PC-3 (cell line): ENCODE data around the gene TAS1R2. TPM values are rescaled to one million over a fixed set of nuclear protein-coding genes. Genes with fewer than 3 reads are reported as not detected.
"Not testable (repeated sequence)": the region's sequence is repeated elsewhere in the genome, so short reads cannot be mapped to it uniquely, and the experiment has no call there.

Experiments used
- ATAC-seq: fragments of 200-7000 bp; cut with Tn5 transposase; 2 replicates; pipeline ENCODE4 v1.9.1; 2020; ENCODE audit warnings: mild to moderate bottlenecking, moderate library complexity
- BruUV-seq: library from RNA; stranded (reverse); fragments of 400-500 nt; replicated peaks from 2 replicates; lab custom pipeline; 2021; lab: Mats Ljungman, UMichigan
- CTCF ChIA-PET: fragments of 300-600 bp; sonication (Branson Sonifier 250); formaldehyde crosslinking; loops from one replicate; lab custom pipeline; 2022; ENCODE audit warnings: antibody characterized with exemption; lab: Charles Lee
- POLR2A ChIA-PET: fragments of 300-600 bp; sonication (Branson Sonifier 250); formaldehyde crosslinking; loops from one replicate; lab custom pipeline; 2022; ENCODE audit warnings: antibody characterized with exemption; ENCODE audit not compliant: unreplicated experiment; lab: Charles Lee
- DNase-seq: peaks from one replicate; pipeline ENCODE4 v3.0.0-alpha.2; 2015
- H2AFZ ChIP-seq: fragments of 300-600 bp; sonication (generic); 2 replicates; pipeline ENCODE4 v1.6.0; 2016; ENCODE audit warnings: antibody characterized with exemption, low read length
- H3F3A ChIP-seq: fragments of 300-600 bp; sonication (generic); one replicate; pipeline ENCODE4 v1.6.0; 2017; ENCODE audit warnings: antibody characterized with exemption, low read length, control low read depth, mild to moderate bottlenecking; ENCODE audit not compliant: unreplicated experiment
- H3K27ac ChIP-seq: fragments of 300-600 bp; sonication (generic); 2 replicates; pipeline ENCODE4 v1.5.1; 2016; ENCODE audit warnings: mild to moderate bottlenecking, low read length
- H3K27me3 ChIP-seq: fragments of 300-600 bp; sonication (generic); 2 replicates; pipeline ENCODE4 v1.6.1; 2016; ENCODE audit warnings: low read length, mixed read lengths
- H3K36me3 ChIP-seq: fragments of 300-600 bp; sonication (generic); 2 replicates; pipeline ENCODE4 v1.6.1; 2016; ENCODE audit warnings: low read depth, mixed run types, low read length, mixed read lengths
- H3K4me1 ChIP-seq: fragments of 300-600 bp; sonication (generic); 2 replicates; pipeline ENCODE4 v1.5.1; 2016; ENCODE audit warnings: low read length; ENCODE audit not compliant: insufficient read depth
- H3K4me2 ChIP-seq: fragments of 300-600 bp; sonication (generic); 2 replicates; pipeline ENCODE4 v1.6.0; 2016; ENCODE audit warnings: low read length
- H3K4me3 ChIP-seq: fragments of 300-600 bp; sonication (generic); 2 replicates; pipeline ENCODE4 v1.5.1; 2016; ENCODE audit warnings: mild to moderate bottlenecking, low read length, mixed read lengths
- H3K79me2 ChIP-seq: fragments of 300-600 bp; sonication (generic); 2 replicates; pipeline ENCODE4 v1.6.1; 2017; ENCODE audit warnings: low read length, mixed read lengths
- H3K9ac ChIP-seq: fragments of 300-600 bp; sonication (generic); 2 replicates; pipeline ENCODE4 v1.6.0; 2016; ENCODE audit warnings: mild to moderate bottlenecking, low read length
- H3K9me2 ChIP-seq: fragments of 300-600 bp; sonication (generic); replicated peaks from 2 replicates; pipeline ENCODE4 v1.6.1; 2016; ENCODE audit warnings: mixed run types, low read length, mixed read lengths
- H3K9me3 ChIP-seq: fragments of 300-600 bp; sonication (generic); 2 replicates; pipeline ENCODE4 v1.6.1; 2016; ENCODE audit warnings: low read length, mixed read lengths
- H4K20me1 ChIP-seq: fragments of 300-600 bp; sonication (generic); 2 replicates; pipeline ENCODE4 v1.6.1; 2016; ENCODE audit warnings: low read length, mixed read lengths
- EZH2 ChIP-seq: fragments of 300-600 bp; sonication (generic); IDR thresholded peaks from one replicate; pipeline ENCODE4 v1.6.1; 2017; ENCODE audit warnings: antibody characterized with exemption, mild to moderate bottlenecking, low read length; ENCODE audit not compliant: unreplicated experiment
- EZH2phosphoT487 ChIP-seq: fragments of 300-600 bp; sonication (generic); IDR thresholded peaks from 2 replicates; pipeline ENCODE4 v1.6.1; 2018; ENCODE audit warnings: mild to moderate bottlenecking, antibody characterized with exemption, low read length, borderline replicate concordance
- intact Hi-C: fragments of 100-400 bp; cut with micrococcal nuclease; formaldehyde crosslinking; loops from 2 replicates; pipeline ENCODE4 v1.9.0; 2023
- total RNA-seq: library from RNA; depleted of rRNA; stranded (reverse); fragments of >200 nt; gene quantifications from 2 replicates; pipeline ENCODE4 v1.2.3, GENCODE V29; 2014
- TF ChIP-seq, protein P1 (sequence below): fragments of 300-600 bp; sonication (generic); conservative IDR thresholded peaks from 2 replicates; pipeline ENCODE4 v1.5.1; 2017; ENCODE audit warnings: antibody characterized with exemption, low read depth, mild to moderate bottlenecking, low read length

TAS1R2 gene
- total RNA-seq, 1 experiment from 2014 or later: not detected

DNA sequence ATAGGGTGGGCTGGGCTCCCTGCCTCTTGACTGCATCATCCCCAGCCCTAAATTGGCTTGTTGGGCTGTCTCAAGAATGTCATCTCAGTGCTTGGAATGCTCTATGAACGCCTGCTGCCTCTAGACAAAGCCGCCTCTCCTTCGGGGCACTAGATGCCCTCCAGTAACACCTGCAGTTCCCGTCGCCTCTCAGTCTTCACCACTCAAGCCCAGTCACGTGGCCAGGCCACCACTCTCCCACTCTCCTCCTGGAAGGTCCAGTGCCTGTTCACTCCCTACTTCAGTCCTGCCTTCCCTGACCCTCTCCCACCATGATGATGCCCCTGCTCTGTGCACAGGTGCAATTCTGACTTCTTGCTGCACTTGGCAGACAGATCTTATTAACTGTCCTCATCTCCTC, 7.0 kb downstream of the TAS1R2 start:
- no peaks in the 10 kb centered on the region for H4K20me1 ChIP-seq
- ChIA-PET POLR2A (no interaction called here), CTCF (no interaction called here)
- H3K27me3 ChIP-seq: peaks cover 25% of the 10 kb centered on the region
- ATAC-seq (no peak), DNase-seq (no peak)
- H3K9me2 ChIP-seq: no peaks in the 10 kb centered on the region
- H3K79me2 ChIP-seq: no peaks in the 10 kb centered on the region
- intact Hi-C loops: no loop called here
- H3K27ac ChIP-seq: no peak overlapping the region
- no peaks in the 10 kb centered on the region for H3F3A ChIP-seq
- H3K4me1 ChIP-seq: no peaks in the 10 kb centered on the region
- H3K36me3 ChIP-seq: no peaks in the 10 kb centered on the region
- no peak overlapping the region for H3K4me2 ChIP-seq
- no peaks in the 10 kb centered on the region for H3K9me3 ChIP-seq
- no peak overlapping the region for H3K4me3 ChIP-seq
- TF ChIP-seq, protein P1, sequence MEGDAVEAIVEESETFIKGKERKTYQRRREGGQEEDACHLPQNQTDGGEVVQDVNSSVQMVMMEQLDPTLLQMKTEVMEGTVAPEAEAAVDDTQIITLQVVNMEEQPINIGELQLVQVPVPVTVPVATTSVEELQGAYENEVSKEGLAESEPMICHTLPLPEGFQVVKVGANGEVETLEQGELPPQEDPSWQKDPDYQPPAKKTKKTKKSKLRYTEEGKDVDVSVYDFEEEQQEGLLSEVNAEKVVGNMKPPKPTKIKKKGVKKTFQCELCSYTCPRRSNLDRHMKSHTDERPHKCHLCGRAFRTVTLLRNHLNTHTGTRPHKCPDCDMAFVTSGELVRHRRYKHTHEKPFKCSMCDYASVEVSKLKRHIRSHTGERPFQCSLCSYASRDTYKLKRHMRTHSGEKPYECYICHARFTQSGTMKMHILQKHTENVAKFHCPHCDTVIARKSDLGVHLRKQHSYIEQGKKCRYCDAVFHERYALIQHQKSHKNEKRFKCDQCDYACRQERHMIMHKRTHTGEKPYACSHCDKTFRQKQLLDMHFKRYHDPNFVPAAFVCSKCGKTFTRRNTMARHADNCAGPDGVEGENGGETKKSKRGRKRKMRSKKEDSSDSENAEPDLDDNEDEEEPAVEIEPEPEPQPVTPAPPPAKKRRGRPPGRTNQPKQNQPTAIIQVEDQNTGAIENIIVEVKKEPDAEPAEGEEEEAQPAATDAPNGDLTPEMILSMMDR: no peak
- no peak for TF ChIP-seq EZH2
- TF ChIP-seq EZH2phosphoT487: no peak
- H2AFZ ChIP-seq: no peak overlapping the region
- no TSS peak for BruUV-seq
- no peak overlapping the region for H3K9ac ChIP-seq

DNA sequence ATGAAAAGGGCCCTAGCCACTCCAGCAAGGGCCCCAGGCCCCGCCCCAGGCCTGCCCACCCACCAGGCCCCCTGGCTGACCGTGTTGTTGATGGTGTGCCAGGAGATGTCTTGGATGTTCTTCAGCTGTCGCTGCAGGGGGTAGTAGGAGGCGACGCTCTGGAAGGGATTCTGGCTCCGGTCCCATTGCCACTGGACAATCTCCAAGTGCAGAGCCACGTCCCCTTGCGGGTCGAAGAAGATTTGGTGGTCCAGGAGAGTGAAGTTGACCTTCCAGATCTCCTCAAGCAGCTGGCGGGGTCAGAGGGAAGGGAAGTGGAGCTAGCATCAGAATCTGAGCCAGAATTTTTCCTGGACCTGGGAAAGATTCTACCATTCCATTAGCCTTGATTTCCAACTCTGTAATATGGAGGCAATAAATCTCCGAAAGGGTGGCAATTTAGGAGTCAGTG, 10.2 kb downstream of the TAS1R2 start:
- DNase-seq (no peak), ATAC-seq (no peak)
- H3K9me2 ChIP-seq: no peaks in the 10 kb centered on the region
- no peak overlapping the region for H2AFZ ChIP-seq
- BruUV-seq: no TSS peak
- H3K36me3 ChIP-seq: no peaks in the 10 kb centered on the region
- H4K20me1 ChIP-seq: no peaks in the 10 kb centered on the region
- TF ChIP-seq, protein P1: no peak
- TF ChIP-seq EZH2phosphoT487 (no peak), EZH2 (no peak)
- no peak overlapping the region for H3K9ac ChIP-seq
- intact Hi-C loops: no loop called here
- no peaks in the 10 kb centered on the region for H3K4me1 ChIP-seq
- no peak overlapping the region for H3K27ac ChIP-seq
- H3F3A ChIP-seq: no peaks in the 10 kb centered on the region
- H3K4me3 ChIP-seq: no peak overlapping the region
- CTCF ChIA-PET: no interaction called here
- H3K27me3 ChIP-seq: peaks cover 40% of the 10 kb centered on the region
- no peak overlapping the region for H3K4me2 ChIP-seq
- POLR2A ChIA-PET: no interaction called here
- no peaks in the 10 kb centered on the region for H3K79me2 ChIP-seq
- no peaks in the 10 kb centered on the region for H3K9me3 ChIP-seq

DNA sequence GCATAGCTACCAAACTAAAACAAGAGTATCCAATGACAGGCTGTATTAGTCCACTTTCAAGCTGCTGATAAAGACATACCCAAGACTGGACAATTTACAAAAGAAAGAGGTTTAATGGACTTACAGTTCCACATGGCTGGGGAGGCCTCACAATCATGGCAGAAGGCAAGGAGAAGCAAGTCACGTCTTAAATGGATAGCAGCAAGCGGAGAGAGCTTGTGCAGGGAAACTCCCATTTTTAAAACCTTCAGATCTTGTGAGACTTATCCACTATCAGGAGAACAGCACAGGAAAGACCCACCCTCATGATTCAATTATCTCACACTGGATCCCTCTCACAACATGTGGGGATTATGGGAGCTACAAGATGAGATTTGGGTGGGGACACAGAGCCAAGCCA, 11.7 kb downstream of the TAS1R2 start:
- H3K9ac ChIP-seq, H3F3A ChIP-seq, H3K4me2 ChIP-seq, H3K4me3 ChIP-seq, H2AFZ ChIP-seq, CTCF ChIA-PET, H3K9me3 ChIP-seq, H3K36me3 ChIP-seq, H4K20me1 ChIP-seq, H3K79me2 ChIP-seq, H3K27ac ChIP-seq, H3K4me1 ChIP-seq, intact Hi-C loops, BruUV-seq, DNase-seq, H3K9me2 ChIP-seq, POLR2A ChIA-PET, ATAC-seq: not testable (repeated sequence)
- H3K27me3 ChIP-seq: peaks cover 45% of the 10 kb centered on the region
